Neuronal stem cell (in vitro differentiated cells): ENCODE results near the gene ASB2. TPM values are rescaled to one million over a fixed set of nuclear protein-coding genes. Genes with fewer than 3 reads are reported as not detected.

Source experiments
- DNase-seq: peaks from one replicate; pipeline ENCODE4 v3.0.0-alpha.2; 2013; ENCODE audit warnings: low spot score
- H2AFZ ChIP-seq: one replicate; pipeline ENCODE4 v1.6.1; 2013; ENCODE audit warnings: mild to moderate bottlenecking, low read length, inconsistent platforms
- H2AK5ac ChIP-seq: 2 replicates; pipeline ENCODE4 v1.6.1; 2013; ENCODE audit warnings: low read depth, mild to moderate bottlenecking, inconsistent platforms, low read length, moderate library complexity, mixed read lengths
- H2BK120ac ChIP-seq: 2 replicates; pipeline ENCODE4 v1.6.1; 2013; ENCODE audit warnings: low read depth, mild to moderate bottlenecking, inconsistent platforms, low read length, moderate library complexity, mixed read lengths
- H2BK12ac ChIP-seq: one replicate; pipeline ENCODE4 v1.6.1; 2013; ENCODE audit warnings: low read length, inconsistent platforms
- H2BK15ac ChIP-seq: 2 replicates; pipeline ENCODE4 v1.6.1; 2013; ENCODE audit warnings: mild to moderate bottlenecking, low read length, inconsistent platforms, mixed read lengths
- H2BK5ac ChIP-seq: one replicate; pipeline ENCODE4 v1.6.1; 2013; ENCODE audit warnings: inconsistent platforms, mild to moderate bottlenecking, low read length, moderate library complexity
- H3K14ac ChIP-seq: one replicate; pipeline ENCODE4 v1.6.1; 2013; ENCODE audit warnings: low read length, inconsistent platforms
- H3K18ac ChIP-seq: 2 replicates; pipeline ENCODE4 v1.6.1; 2013; ENCODE audit warnings: low read length, inconsistent platforms
- H3K23ac ChIP-seq: 2 replicates; pipeline ENCODE4 v1.6.1; 2013; ENCODE audit warnings: low read depth, mild to moderate bottlenecking, mixed read lengths, low read length, inconsistent platforms; ENCODE audit not compliant: poor library complexity
- H3K27ac ChIP-seq: replicated peaks from 3 replicates; pipeline ENCODE4 v1.5.1; 2013; ENCODE audit warnings: low read length, inconsistent platforms
- H3K27me3 ChIP-seq, 3 experiments: 2 replicates each; pipeline ENCODE4 v1.6.1; 2013; ENCODE audit warnings: low read length in 3 of 3, mild to moderate bottlenecking in 2 of 3, inconsistent platforms in 1 of 3, low read depth in 1 of 3, mixed read lengths in 1 of 3, moderate library complexity in 1 of 3; ENCODE audit not compliant: control insufficient read depth in 3 of 3, insufficient read depth in 3 of 3
- H3K36me3 ChIP-seq, 2 donors: replicated peaks in 1 of 2; 2 replicates each; pipeline ENCODE4 v1.6.1; 2013; ENCODE audit warnings: low read length in 2 of 2; ENCODE audit not compliant: control insufficient read depth in 2 of 2, insufficient read depth in 2 of 2
- H3K4ac ChIP-seq: 2 replicates; pipeline ENCODE4 v1.6.1; 2013; ENCODE audit warnings: inconsistent platforms, mild to moderate bottlenecking, low read length, moderate library complexity
- H3K4me1 ChIP-seq, 2 donors: 1 replicate in 1 of 2; 2 replicates in 1 of 2; pipeline ENCODE4 v1.6.1; 2013; ENCODE audit warnings: low read length in 2 of 2, low read depth in 1 of 2; ENCODE audit not compliant: control insufficient read depth in 2 of 2, insufficient read depth in 1 of 2
- H3K4me2 ChIP-seq: one replicate; pipeline ENCODE4 v1.6.1; 2013; ENCODE audit warnings: mild to moderate bottlenecking, low read length, inconsistent platforms; ENCODE audit not compliant: insufficient read depth, poor library complexity, severe bottlenecking
- H3K4me3 ChIP-seq, 2 donors: 2 replicates each; pipeline ENCODE4 v1.5.1; 2013; ENCODE audit warnings: low read length in 2 of 2, mild to moderate bottlenecking in 2 of 2, inconsistent platforms in 1 of 2, moderate library complexity in 1 of 2
- H3K79me1 ChIP-seq: one replicate; pipeline ENCODE4 v1.6.1; 2013; ENCODE audit warnings: low read depth, mild to moderate bottlenecking, inconsistent platforms, low read length, moderate library complexity
- H3K9ac ChIP-seq: one replicate; pipeline ENCODE4 v1.6.1; 2013; ENCODE audit warnings: mild to moderate bottlenecking, low read depth, low read length, inconsistent platforms; ENCODE audit not compliant: poor library complexity
- H3K9me3 ChIP-seq, 2 donors: replicated peaks in 1 of 2; 2 replicates each; pipeline versions ENCODE3 to v1.6.1; 2013; ENCODE audit warnings: low read length in 2 of 2, mild to moderate bottlenecking in 2 of 2, inconsistent platforms in 1 of 2, low read depth in 1 of 2, mixed read lengths in 1 of 2, moderate library complexity in 1 of 2; ENCODE audit not compliant: control insufficient read depth in 2 of 2, insufficient read depth in 1 of 2
- H4K8ac ChIP-seq: one replicate; pipeline ENCODE4 v1.6.1; 2013; ENCODE audit warnings: low read depth, mild to moderate bottlenecking, inconsistent platforms, low read length, moderate library complexity
- H4K91ac ChIP-seq: one replicate; pipeline ENCODE4 v1.6.1; 2013; ENCODE audit warnings: low read length, low read depth, mild to moderate bottlenecking, inconsistent platforms; ENCODE audit not compliant: poor library complexity
- WGBS, 2 donors: extraction: QIAGEN DNeasy Blood & Tissue Kit; methylation state at CpG; one replicate each; pipeline ENCODE4 v1.1.7; 2013; ENCODE audit warnings: missing lambda C conversion rate in 2 of 2, mixed read lengths in 1 of 2; ENCODE audit not compliant: insufficient read length in 2 of 2, insufficient replicate concordance in 1 of 2; ENCODE audit errors: extremely low coverage in 2 of 2; 5-methylcytosine and 5-hydroxymethylcytosine counted together
- polyA plus RNA-seq, 2 experiments: library from polyadenylated mRNA; stranded (reverse); fragments of 200-250 nt; gene quantifications; one replicate each; pipeline ENCODE4 v1.2.3, GENCODE V29; 2013

The ASB2 gene, protein sequence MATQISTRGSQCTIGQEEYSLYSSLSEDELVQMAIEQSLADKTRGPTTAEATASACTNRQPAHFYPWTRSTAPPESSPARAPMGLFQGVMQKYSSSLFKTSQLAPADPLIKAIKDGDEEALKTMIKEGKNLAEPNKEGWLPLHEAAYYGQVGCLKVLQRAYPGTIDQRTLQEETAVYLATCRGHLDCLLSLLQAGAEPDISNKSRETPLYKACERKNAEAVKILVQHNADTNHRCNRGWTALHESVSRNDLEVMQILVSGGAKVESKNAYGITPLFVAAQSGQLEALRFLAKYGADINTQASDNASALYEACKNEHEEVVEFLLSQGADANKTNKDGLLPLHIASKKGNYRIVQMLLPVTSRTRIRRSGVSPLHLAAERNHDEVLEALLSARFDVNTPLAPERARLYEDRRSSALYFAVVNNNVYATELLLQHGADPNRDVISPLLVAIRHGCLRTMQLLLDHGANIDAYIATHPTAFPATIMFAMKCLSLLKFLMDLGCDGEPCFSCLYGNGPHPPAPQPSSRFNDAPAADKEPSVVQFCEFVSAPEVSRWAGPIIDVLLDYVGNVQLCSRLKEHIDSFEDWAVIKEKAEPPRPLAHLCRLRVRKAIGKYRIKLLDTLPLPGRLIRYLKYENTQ
- polyA plus RNA-seq (2013, experiment 1 of 2), result 0.43 TPM
- 0.50 TPM for polyA plus RNA-seq (2013, experiment 2 of 2)

DNA sequence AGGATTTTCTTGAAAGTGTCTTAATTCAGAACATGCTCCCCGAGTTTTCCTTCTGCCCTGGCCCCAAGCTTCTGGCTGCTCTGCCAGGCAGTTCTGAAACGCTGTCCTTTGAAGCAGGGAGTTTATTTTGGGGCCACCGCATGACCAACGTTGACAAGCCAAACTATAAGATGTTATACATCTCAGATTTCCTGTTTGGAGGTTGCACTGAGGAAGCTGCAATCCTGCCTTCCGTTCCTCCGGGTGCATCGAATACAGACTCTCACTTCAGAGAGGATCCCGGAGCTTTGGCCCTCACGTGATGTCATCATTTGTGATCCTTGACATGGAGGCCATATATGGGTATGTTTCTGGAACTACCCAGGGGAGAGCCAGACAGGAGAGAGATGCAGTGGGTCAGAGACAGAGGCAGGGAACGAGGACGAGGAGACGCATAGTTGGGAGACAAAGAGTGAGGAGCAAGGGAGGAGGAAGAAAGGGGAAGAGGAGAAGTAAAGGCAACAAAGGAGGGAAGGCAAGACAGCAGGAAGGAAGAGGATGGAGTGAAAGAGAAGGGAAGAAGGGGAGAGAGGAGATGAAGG, at the start of gene ASB2:
Gene ASB2 (minus strand): TSS at position 94 of the 581 bp plus-strand sequence. CDS start 12,031 bp downstream, outside the sequence.
- Histone ChIP-seq H3K4me3 (peak within 1 kb of the TSS in 1 of 2 donors; percentile 26), H3K23ac (no peak within 1 kb of the TSS), H2AK5ac (no peak within 1 kb of the TSS), H3K9me3 (no peaks in the 10 kb centered on the region), H2BK15ac (no peak within 1 kb of the TSS), H2BK120ac (no peak within 1 kb of the TSS), H3K4me2 (no peak within 1 kb of the TSS), H2BK5ac (no peak within 1 kb of the TSS), H2AFZ (peak within 1 kb of the TSS; percentile 6), H3K14ac (no peak within 1 kb of the TSS), H3K27me3 (peaks cover 0 to 7% (median 0%) of the 10 kb centered on the region in 3 experiments), H3K4me1 (peaks cover 0 to 10% of the 10 kb centered on the region in 2 donors), H3K79me1 (no peaks in the 10 kb centered on the region), H3K9ac (no peak within 1 kb of the TSS), H3K18ac (peak within 1 kb of the TSS; percentile 25), H4K8ac (no peak within 1 kb of the TSS), H4K91ac (no peak within 1 kb of the TSS), H3K4ac (no peak within 1 kb of the TSS), H2BK12ac (no peak within 1 kb of the TSS), H3K27ac (no peak within 1 kb of the TSS), H3K36me3 (no peaks in the 10 kb centered on the region)
- DNase-seq, result no peak
- WGBS, 2 donors, result no CpG with 5 or more reads among the region's 12 CpGs

DNA sequence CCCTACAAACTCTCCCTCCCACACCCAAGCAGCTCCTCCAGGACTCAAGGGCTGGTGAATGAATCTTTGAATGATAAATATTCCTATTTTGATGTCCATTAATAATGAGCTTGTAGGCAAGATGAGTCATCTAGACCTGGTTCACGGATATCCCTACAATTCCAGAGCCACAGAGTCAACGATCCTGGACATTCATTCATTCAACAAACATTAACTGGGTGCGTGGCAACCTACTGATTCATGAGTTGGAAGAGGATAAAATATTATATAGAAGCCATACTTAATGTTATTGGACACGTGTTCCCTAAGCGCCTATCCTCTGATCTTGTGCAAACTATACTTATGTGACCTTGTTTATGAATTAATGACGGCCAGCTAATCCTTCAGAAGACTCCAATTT, 49.4 kb upstream of the ASB2 start:
- no peak overlapping the region for H3K14ac ChIP-seq
- H3K9me3 ChIP-seq, result no peaks in the 10 kb centered on the region
- H3K23ac ChIP-seq, result no peak overlapping the region
- H4K91ac ChIP-seq, result no peak overlapping the region
- WGBS, 2 donors, result no CpG with 5 or more reads among the region's 6 CpGs
- no peaks in the 10 kb centered on the region for H3K27me3 ChIP-seq
- no peak overlapping the region for H3K4me2 ChIP-seq
- no peaks in the 10 kb centered on the region for H3K79me1 ChIP-seq
- no peak overlapping the region for H2BK5ac ChIP-seq
- no peak overlapping the region for H2BK12ac ChIP-seq
- no peak overlapping the region for H3K27ac ChIP-seq
- peak overlapping the region; percentile 98 for H2AFZ ChIP-seq
- no peak overlapping the region for H3K9ac ChIP-seq
- no peaks in the 10 kb centered on the region for H3K36me3 ChIP-seq
- H4K8ac ChIP-seq, result no peak overlapping the region
- no peak overlapping the region for H3K4ac ChIP-seq
- peak overlapping the region in 1 of 2 donors; percentile 55 for H3K4me3 ChIP-seq
- H3K4me1 ChIP-seq, result peaks cover 16 to 29% of the 10 kb centered on the region in 2 donors
- no peak overlapping the region for H3K18ac ChIP-seq
- DNase-seq, result no peak
- H2BK120ac ChIP-seq, result no peak overlapping the region
- no peak overlapping the region for H2BK15ac ChIP-seq
- no peak overlapping the region for H2AK5ac ChIP-seq

DNA sequence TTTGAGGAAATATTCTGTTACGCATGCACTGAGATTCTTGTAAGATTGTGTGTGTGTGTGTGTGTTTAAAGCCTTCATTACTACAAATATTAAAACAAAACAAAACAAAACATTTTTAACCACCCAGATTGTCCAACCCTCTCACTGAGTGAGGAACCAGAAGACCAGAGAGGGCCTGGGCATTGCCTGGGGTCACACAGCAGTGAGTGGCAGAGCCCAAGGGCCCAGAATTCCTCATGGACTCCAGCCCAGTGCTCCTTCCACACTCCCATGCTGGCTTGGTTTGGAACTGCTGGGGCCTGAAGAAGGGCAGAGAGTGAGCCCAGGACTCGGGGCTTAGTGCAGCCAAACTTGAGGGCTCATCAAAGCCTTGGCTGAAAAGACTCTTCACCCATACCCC, 48.2 kb upstream of the ASB2 start:
- Histone ChIP-seq H2BK15ac (no peak overlapping the region), H3K4ac (no peak overlapping the region), H3K9me3 (no peaks in the 10 kb centered on the region), H3K18ac (no peak overlapping the region), H2BK120ac (no peak overlapping the region), H3K4me2 (no peak overlapping the region), H2AK5ac (peak overlapping the region; percentile 4), H4K8ac (no peak overlapping the region), H2BK5ac (no peak overlapping the region), H3K9ac (no peak overlapping the region), H3K79me1 (no peaks in the 10 kb centered on the region), H3K23ac (no peak overlapping the region), H3K27me3 (no peaks in the 10 kb centered on the region), H2BK12ac (no peak overlapping the region), H2AFZ (no peak overlapping the region), H3K4me3 (peak overlapping the region in 1 of 2 donors; percentile 18), H4K91ac (no peak overlapping the region), H3K4me1 (peaks cover 16 to 31% of the 10 kb centered on the region in 2 donors), H3K36me3 (no peaks in the 10 kb centered on the region), H3K14ac (no peak overlapping the region), H3K27ac (no peak overlapping the region)
- WGBS, 2 donors, result no CpG with 5 or more reads among the region's 2 CpGs
- DNase-seq, result no peak
